GM21381 (cell line): Measurements from ENCODE around the gene PLCB1.
A peak's percentile ranks its signal among the peaks of the same experiment; 100 is the strongest.

ENCODE experiments used
- ATAC-seq: cut with Tn5 transposase; IDR thresholded peaks from one replicate; pipeline ENCODE4 v1.9.1; 2021; ENCODE audit warnings: mild to moderate bottlenecking, moderate library complexity; ENCODE audit not compliant: unreplicated experiment

PLCB1 gene

GRCh38 chr20:8129211-8129976 lies 2.7 kb upstream of the PLCB1 start:
- no peak for ATAC-seq

GRCh38 chr20:8130840-8131526 lies 1.1 kb upstream of the PLCB1 start:
- ATAC-seq = no peak

- peak; percentile 21 for ATAC-seq
Observed at GRCh38 chr20:8132484-8133309, 631 bp downstream of the PLCB1 start.

GRCh38 chr20:8133310-8133768 lies 1.3 kb downstream of the PLCB1 start:
- ATAC-seq = no peak

- ATAC-seq = no peak
Observed at GRCh38 chr20:8133851-8134451, 1.9 kb downstream of the PLCB1 start.

GRCh38 chr20:8139899-8140298 lies 7.8 kb downstream of the PLCB1 start:
- no peak for ATAC-seq

GRCh38 chr20:8143474-8143873 lies 11.4 kb downstream of the PLCB1 start:
- ATAC-seq = no peak

- ATAC-seq = no peak
Observed at GRCh38 chr20:8144282-8145245, 12.5 kb downstream of the PLCB1 start.

GRCh38 chr20:8145246-8146168 lies 13.4 kb downstream of the PLCB1 start:
- no peak for ATAC-seq

GRCh38 chr20:8147476-8147875 lies 15.4 kb downstream of the PLCB1 start:
- no peak for ATAC-seq

GRCh38 chr20:8148501-8148900 lies 16.4 kb downstream of the PLCB1 start:
- no peak for ATAC-seq

- ATAC-seq = no peak
Observed at GRCh38 chr20:8150591-8150990, 18.5 kb downstream of the PLCB1 start.

- ATAC-seq = no peak
Observed at GRCh38 chr20:8151372-8151771, 19.3 kb downstream of the PLCB1 start.

GRCh38 chr20:8152183-8152582 lies 20.1 kb downstream of the PLCB1 start:
- ATAC-seq = no peak

GRCh38 chr20:8152847-8153246 lies 20.8 kb downstream of the PLCB1 start:
- no peak for ATAC-seq

GRCh38 chr20:8153281-8153908 lies 21.3 kb downstream of the PLCB1 start:
- peak; percentile 70 for ATAC-seq

- ATAC-seq = no peak
Observed at GRCh38 chr20:8154638-8155037, 22.6 kb downstream of the PLCB1 start.

- ATAC-seq = no peak
Observed at GRCh38 chr20:8155229-8155628, 23.2 kb downstream of the PLCB1 start.
